Measurements from ENCODE around the gene GRPEL2.
"Not testable (repeated sequence)": the region's sequence is repeated elsewhere in the genome, so short reads cannot be mapped to it uniquely, and the experiment has no call there.

GRPEL2 gene

DNA sequence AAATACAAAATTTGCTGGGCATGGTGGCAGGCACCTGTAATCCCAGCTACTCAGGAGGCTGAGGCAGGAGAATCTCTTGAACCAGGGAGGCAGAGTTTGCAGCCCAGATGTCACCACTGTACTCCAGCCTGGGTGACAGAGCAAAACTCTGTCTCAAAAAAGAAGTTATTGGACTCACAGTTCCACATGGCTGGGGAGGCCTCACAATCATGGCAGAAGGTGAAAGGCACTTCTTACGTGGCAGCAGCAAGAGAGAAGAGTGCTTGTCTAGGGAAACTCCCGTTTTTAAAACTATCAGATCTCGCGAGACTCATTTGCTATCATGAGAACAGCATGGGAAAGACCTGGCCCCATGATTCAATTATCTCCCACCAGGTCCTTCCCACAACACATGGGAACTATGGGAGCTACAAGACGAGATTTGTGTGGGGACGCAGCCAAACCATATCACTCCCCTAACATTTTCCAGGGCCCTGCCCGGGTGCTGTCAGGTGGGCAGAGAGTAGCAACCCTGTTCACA is 53.5 kb downstream of the GRPEL2 start:
- not testable (repeated sequence) for DNase-seq (ENCODE audit: low spot score)

DNA sequence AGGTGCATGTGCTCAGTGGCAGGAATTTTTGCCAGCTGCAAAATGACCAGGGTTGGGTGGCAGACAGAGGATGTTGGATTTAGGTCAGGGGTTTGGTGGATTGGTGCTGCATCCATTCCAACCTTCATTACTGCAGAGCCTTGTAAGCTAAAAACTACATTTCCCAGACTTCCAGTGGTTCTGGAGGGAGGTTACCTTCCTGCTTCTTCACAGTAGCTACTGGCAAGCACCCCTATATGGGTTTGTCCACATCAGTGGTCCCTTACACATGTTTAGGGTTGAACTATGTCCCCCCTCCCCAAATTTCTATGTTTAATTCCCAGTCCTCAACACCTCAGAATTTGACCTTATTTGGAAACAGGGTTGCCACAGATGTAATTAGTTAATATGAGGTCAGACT is 54.5 kb downstream of the GRPEL2 start:
- no peak for DNase-seq (ENCODE audit: low spot score)

DNA sequence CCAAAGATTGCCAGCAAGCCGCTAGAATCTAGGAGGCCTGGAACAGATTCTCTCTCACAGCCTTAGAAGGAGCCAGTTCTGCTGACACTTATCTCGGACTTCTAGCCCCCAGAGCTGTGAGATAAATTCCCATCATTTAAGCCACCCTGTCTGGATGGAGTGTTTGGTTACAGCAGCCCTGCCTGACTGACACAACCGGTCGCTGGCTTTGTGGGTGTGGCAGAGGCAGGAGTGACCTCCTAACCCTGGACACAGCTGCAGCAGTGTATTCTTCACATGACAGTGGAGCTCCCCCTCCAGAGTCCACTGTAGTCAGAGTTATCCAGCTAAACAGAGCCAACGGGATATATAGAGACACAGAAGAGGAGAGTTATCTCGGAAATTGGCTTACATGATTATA is 55.0 kb downstream of the GRPEL2 start:
- no peak for DNase-seq (ENCODE audit: low spot score)

DNA sequence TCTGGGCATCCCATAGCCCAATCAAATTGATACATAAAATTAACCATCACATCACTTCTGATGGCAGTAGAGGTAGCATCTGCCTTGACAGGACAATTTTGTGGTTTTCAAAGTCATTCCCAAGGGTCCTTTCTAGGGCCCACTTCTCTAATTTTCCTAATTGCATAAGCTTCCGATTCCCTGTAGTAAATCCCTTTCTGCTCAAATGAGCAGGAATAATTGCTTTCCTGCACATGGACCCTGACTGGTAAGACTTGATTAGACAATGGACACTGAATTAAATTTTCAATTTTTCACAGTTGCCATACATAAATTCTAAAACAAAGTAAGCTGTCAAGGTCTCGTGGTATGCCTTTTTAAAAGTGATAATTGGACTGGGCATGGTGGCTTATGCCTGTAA is 55.8 kb downstream of the GRPEL2 start:
- no peak for DNase-seq (ENCODE audit: low spot score)

DNA sequence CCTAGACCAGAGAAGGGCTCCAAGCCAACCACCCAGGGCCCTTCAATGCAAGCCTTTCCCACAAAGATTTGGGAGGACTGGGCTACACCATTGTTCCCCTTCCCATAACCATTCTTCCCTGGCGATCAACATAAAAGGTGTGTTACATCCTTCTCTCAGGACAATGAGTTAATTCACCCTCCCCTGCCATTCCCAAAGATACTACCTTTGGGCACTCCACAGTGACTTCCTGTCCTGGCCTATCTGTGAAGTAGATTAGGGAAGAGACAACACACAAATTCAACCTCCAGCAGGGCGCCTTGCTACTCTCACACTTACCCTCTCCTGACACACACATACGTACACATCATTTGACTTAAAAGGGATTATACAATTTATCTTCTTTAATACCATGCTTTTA is 57.0 kb downstream of the GRPEL2 start:
- no peak for DNase-seq (ENCODE audit: low spot score)

Data from AG20443 (cell line).